SK-N-SH (cell line): ENCODE measurements around the gene MXI1. TPM values are rescaled to one million over a fixed set of nuclear protein-coding genes. Genes with fewer than 3 reads are reported as not detected.

ENCODE experiments used
- CTCF ChIA-PET: fragments of 300-600, 350-600 bp; formaldehyde crosslinking; extraction: SDS; loops from one replicate; lab custom pipeline; 2021; lab: Yijun Ruan, JAX
- POLR2A ChIA-PET: fragments of 350-600 bp; sonication (Branson Sonifier 250); formaldehyde crosslinking; extraction: SDS; loops from one replicate; lab custom pipeline; 2020; ENCODE audit warnings: antibody characterized with exemption, inconsistent platforms; lab: Yijun Ruan, JAX
- DNase-seq: peaks from one replicate; pipeline ENCODE4 v3.0.0; 2012
- H2AFZ ChIP-seq: fragments of 200-600 bp; sonication (generic); 2 replicates; pipeline ENCODE4 v1.8.1; 2016; ENCODE audit warnings: antibody characterized with exemption, mild to moderate bottlenecking, low read depth
- H3F3A ChIP-seq: fragments of 200-600 bp; sonication (generic); replicated peaks from 2 replicates; pipeline ENCODE3; 2016; ENCODE audit warnings: antibody characterized with exemption, mild to moderate bottlenecking; ENCODE audit not compliant: insufficient read depth
- H3K27ac ChIP-seq, 2 experiments: fragments of 200-500 bp in 1 of 2; fragments of 200-600 bp in 1 of 2; sonication (Bioruptor generic) in 1 of 2; sonication (generic), shearing (Covaris generic) in 1 of 2; 2 replicates each; pipeline versions ENCODE4 v1.5.1 to v1.6.1; 2014 to 2016; ENCODE audit warnings: low read depth in 2 of 2, inconsistent platforms in 1 of 2, low read length in 1 of 2, mild to moderate bottlenecking in 1 of 2, mixed read lengths in 1 of 2
- H3K27me3 ChIP-seq: fragments of 200-600 bp; sonication (generic), shearing (Covaris generic); 2 replicates; pipeline ENCODE4 v1.6.1; 2016; ENCODE audit warnings: mixed run types; ENCODE audit not compliant: insufficient read depth
- H3K36me3 ChIP-seq, 2 experiments: fragments of 200-500 bp in 1 of 2; fragments of 200-600 bp in 1 of 2; sonication (Bioruptor generic) in 1 of 2; sonication (generic) in 1 of 2; replicated peaks in 1 of 2; 2 replicates each; pipeline versions ENCODE3 to v1.5.1; 2014 to 2016; ENCODE audit warnings: low read length in 1 of 2, mild to moderate bottlenecking in 1 of 2; ENCODE audit not compliant: insufficient read depth in 2 of 2, control insufficient read depth in 1 of 2
- H3K4me1 ChIP-seq, 2 experiments: fragments of 200-500 bp in 1 of 2; fragments of 200-600 bp in 1 of 2; sonication (Bioruptor generic) in 1 of 2; sonication (generic), shearing (Covaris generic) in 1 of 2; 2 replicates each; pipeline versions ENCODE4 v1.5.1 to v1.6.1; 2014 to 2016; ENCODE audit warnings: low read depth in 1 of 2, low read length in 1 of 2, mixed run types in 1 of 2; ENCODE audit not compliant: insufficient read depth in 2 of 2, control insufficient read depth in 1 of 2
- H3K4me2 ChIP-seq: fragments of 200-600 bp; sonication (generic), shearing (Covaris generic); 2 replicates; pipeline ENCODE4 v1.6.1; 2017; ENCODE audit warnings: mixed run types
- H3K4me3 ChIP-seq, 2 experiments: fragments of 200-500 bp in 1 of 2; fragments of 200-600 bp in 1 of 2; sonication (Bioruptor generic) in 1 of 2; sonication (generic), shearing (Covaris generic) in 1 of 2; 2 replicates each; pipeline versions ENCODE4 v1.5.1 to v1.8.1; 2014 to 2016; ENCODE audit warnings: low read depth in 2 of 2, inconsistent platforms in 1 of 2, low read length in 1 of 2, mild to moderate bottlenecking in 1 of 2, mixed read lengths in 1 of 2, moderate library complexity in 1 of 2
- H3K79me2 ChIP-seq: fragments of 200-600 bp; sonication (generic); 2 replicates; pipeline ENCODE4 v1.8.1; 2017; ENCODE audit warnings: mild to moderate bottlenecking; ENCODE audit not compliant: insufficient read depth
- H3K9ac ChIP-seq: fragments of 200-600 bp; sonication (generic); 2 replicates; pipeline ENCODE4 v1.6.1; 2017; ENCODE audit warnings: mixed run types
- H3K9me2 ChIP-seq: fragments of 200-600 bp; sonication (generic); 2 replicates; pipeline ENCODE4 v1.6.1; 2017; ENCODE audit warnings: mixed run types
- H3K9me3 ChIP-seq: fragments of 200-600 bp; sonication (generic); 2 replicates; pipeline ENCODE4 v1.6.1; 2017; ENCODE audit warnings: mixed run types, mild to moderate bottlenecking, moderate library complexity
- H4K20me1 ChIP-seq: fragments of 200-600 bp; sonication (generic); 2 replicates; pipeline ENCODE4 v1.6.1; 2017; ENCODE audit warnings: mild to moderate bottlenecking, mixed run types; ENCODE audit not compliant: insufficient read depth
- CTCF ChIP-seq: fragments of 200-600 bp; sonication (generic); IDR thresholded peaks from 2 replicates; pipeline ENCODE4 v1.6.1; 2017; ENCODE audit warnings: antibody characterized with exemption, mild to moderate bottlenecking, moderate library complexity
- ELF1 ChIP-seq: IDR thresholded peaks from 2 replicates; pipeline ENCODE4 v1.4.0; 2012
- EZH2phosphoT487 ChIP-seq: fragments of 200-600 bp; sonication (generic); IDR thresholded peaks from 2 replicates; pipeline ENCODE4 v1.6.1; 2017; ENCODE audit warnings: low read depth, mixed run types, mild to moderate bottlenecking, antibody characterized with exemption, moderate library complexity, borderline replicate concordance
- FOSL2 ChIP-seq: IDR thresholded peaks from 2 replicates; pipeline ENCODE4 v1.4.0; 2012; ENCODE audit warnings: low read depth, mild to moderate bottlenecking, moderate library complexity, borderline replicate concordance
- FOXJ3 ChIP-seq: sonication (generic); formaldehyde crosslinking; IDR thresholded peaks from 2 replicates; pipeline ENCODE4 v1.5.1; 2020; ENCODE audit warnings: mild to moderate bottlenecking, missing genetic modification reagents
- FOXM1 ChIP-seq: IDR thresholded peaks from 2 replicates; pipeline ENCODE4 v1.4.0; 2012; ENCODE audit warnings: low read depth, mild to moderate bottlenecking
- GABPA ChIP-seq: IDR thresholded peaks from 2 replicates; pipeline ENCODE4 v1.4.0; 2012; ENCODE audit warnings: low read depth, mild to moderate bottlenecking
- GATA2 ChIP-seq: sonication (generic); formaldehyde crosslinking; IDR thresholded peaks from 2 replicates; pipeline ENCODE4 v1.5.0; 2020; ENCODE audit warnings: mild to moderate bottlenecking, missing genetic modification reagents
- MEF2A ChIP-seq: IDR thresholded peaks from 2 replicates; pipeline ENCODE4 v1.4.0; 2012; ENCODE audit warnings: low read depth, borderline replicate concordance
- MXI1 ChIP-seq: IDR thresholded peaks from 2 replicates; pipeline ENCODE4 v1.6.1; 2012; ENCODE audit warnings: mild to moderate bottlenecking, low read depth, low read length, improper control_type of control experiment
- NFIC ChIP-seq: IDR thresholded peaks from 2 replicates; pipeline ENCODE4 v1.4.0; 2012; ENCODE audit warnings: borderline replicate concordance
- NRF1 ChIP-seq: IDR thresholded peaks from 2 replicates; pipeline ENCODE4 v1.6.1; 2012; ENCODE audit warnings: low read depth, mild to moderate bottlenecking, low read length
- PBX3 ChIP-seq: IDR thresholded peaks from 2 replicates; pipeline ENCODE4; 2012
- POLR2AphosphoS5 ChIP-seq: IDR thresholded peaks from 2 replicates; pipeline ENCODE4 v1.6.1; 2012; ENCODE audit warnings: low read depth, low read length
- RFX5 ChIP-seq: IDR thresholded peaks from 2 replicates; pipeline ENCODE4 v1.6.1; 2012; ENCODE audit warnings: mild to moderate bottlenecking, improper control_type of control experiment, low read length
- RXRA ChIP-seq: IDR thresholded peaks from 2 replicates; pipeline ENCODE4 v1.4.0; 2012; ENCODE audit warnings: low read depth, mild to moderate bottlenecking, borderline replicate concordance
- TAF1 ChIP-seq: IDR thresholded peaks from 2 replicates; pipeline ENCODE4 v1.6.1; 2012; ENCODE audit warnings: low read depth, mild to moderate bottlenecking, low read length, moderate library complexity, borderline replicate concordance
- TCF12 ChIP-seq: IDR thresholded peaks from 2 replicates; pipeline ENCODE4 v1.4.0; 2012
- TEAD4 ChIP-seq: IDR thresholded peaks from 2 replicates; pipeline ENCODE4 v1.4.0; 2012; ENCODE audit warnings: mild to moderate bottlenecking, borderline replicate concordance; ENCODE audit not compliant: insufficient read depth
- USF2 ChIP-seq: fragments of 150-350 bp; IDR thresholded peaks from 2 replicates; pipeline ENCODE4 v1.6.1; 2017; ENCODE audit warnings: antibody characterized with exemption, low read length, low read depth, borderline replicate concordance
- ZBTB33 ChIP-seq: IDR thresholded peaks from 2 replicates; pipeline ENCODE4 v1.4.0; 2012; ENCODE audit warnings: low read depth, borderline replicate concordance
- WGBS: methylation state at CpG from one replicate; pipeline ENCODE4 v1.1.6; 2017; ENCODE audit warnings: low lambda C conversion rate; 5-methylcytosine and 5-hydroxymethylcytosine counted together
- polyA plus RNA-seq, 3 experiments: library from polyadenylated mRNA; depleted of rRNA; stranded (reverse); fragments of >200 nt; gene quantifications; 2 replicates each; pipeline ENCODE4 v1.2.3, GENCODE V29; 2012

Gene MXI1
- polyA plus RNA-seq, 1 of the 3 experiments (the other 2 are of a cell fraction) = 13.8 TPM

- ChIA-PET CTCF (no interaction called here), POLR2A (no interaction called here)
- TF ChIP-seq PBX3 (no peak), GABPA (no peak), RXRA (no peak), ELF1 (no peak), CTCF (no peak), NFIC (no peak), ZBTB33 (no peak), NRF1 (no peak), FOSL2 (no peak), GATA2 (CRISPR knock-in tag) (no peak)
- Histone ChIP-seq H3K9ac (no peak overlapping the region), H3K79me2 (no peaks in the 10 kb centered on the region), H3K36me3 (no peaks in the 10 kb centered on the region), H3K9me3 (no peaks in the 10 kb centered on the region), H3K4me3 (no peak overlapping the region), H3K27ac (no peak overlapping the region), H2AFZ (no peak overlapping the region), H3K9me2 (no peaks in the 10 kb centered on the region), H3K4me1 (no peaks in the 10 kb centered on the region), H3F3A (no peaks in the 10 kb centered on the region), H3K27me3 (peaks cover 27% of the 10 kb centered on the region; the same call in 1 of the 2 replicates), H3K4me2 (no peak overlapping the region), H4K20me1 (no peaks in the 10 kb centered on the region)
- 52% methylated on average over 13 of the region's 13 CpGs for WGBS
- DNase-seq = no peak
These were observed 37.0 kb upstream of the MXI1 start for GRCh38 chr10:110170142-110170971.

- Histone ChIP-seq H2AFZ (no peak overlapping the region), H3K27me3 (peaks cover 27% of the 10 kb centered on the region; the same call in 1 of the 2 replicates), H3K79me2 (no peaks in the 10 kb centered on the region), H3K4me2 (no peak overlapping the region), H3K4me1 (no peaks in the 10 kb centered on the region; a peak in 1 of 4 replicates), H3K9me3 (no peaks in the 10 kb centered on the region), H3F3A (no peaks in the 10 kb centered on the region), H4K20me1 (no peaks in the 10 kb centered on the region), H3K9ac (no peak overlapping the region), H3K36me3 (no peaks in the 10 kb centered on the region), H3K9me2 (no peaks in the 10 kb centered on the region), H3K27ac (no peak overlapping the region), H3K4me3 (no peak overlapping the region)
- 64% methylated on average over 6 of the region's 6 CpGs for WGBS
- CTCF ChIA-PET = no interaction called here
- POLR2A ChIA-PET = no interaction called here
- no peak for DNase-seq
- TF ChIP-seq ELF1 (no peak), USF2 (no peak), FOXM1 (no peak), FOXJ3 (CRISPR knock-in tag) (no peak), RFX5 (no peak), MXI1 (no peak), TAF1 (no peak), TCF12 (no peak), TEAD4 (no peak), FOSL2 (no peak), EZH2phosphoT487 (no peak), NFIC (no peak), GABPA (no peak), NRF1 (no peak), POLR2AphosphoS5 (no peak), MEF2A (no peak)
These were observed 36.4 kb upstream of the MXI1 start for GRCh38 chr10:110171032-110171431.
